ENCODE measurements around the gene KIAA0319L.

- TF ChIP-seq CTCF (IDR thresholded peaks at IDR 0.05) (no peak), POLR2A (IDR thresholded peaks at IDR 0.05) (no peak)
Measured at GRCh38 chr1:35587736-35588135, 30.5 kb upstream of the KIAA0319L start.

All from testis (tissue), 2 donors.